HG02981 (cell line): ENCODE measurements around the gene TENT5A.

ENCODE experiments used
- ATAC-seq: cut with Tn5 transposase; IDR thresholded peaks from one replicate; pipeline ENCODE4 v1.9.1; 2021; ENCODE audit warnings: mild to moderate bottlenecking, moderate library complexity; ENCODE audit not compliant: unreplicated experiment

The TENT5A gene

DNA sequence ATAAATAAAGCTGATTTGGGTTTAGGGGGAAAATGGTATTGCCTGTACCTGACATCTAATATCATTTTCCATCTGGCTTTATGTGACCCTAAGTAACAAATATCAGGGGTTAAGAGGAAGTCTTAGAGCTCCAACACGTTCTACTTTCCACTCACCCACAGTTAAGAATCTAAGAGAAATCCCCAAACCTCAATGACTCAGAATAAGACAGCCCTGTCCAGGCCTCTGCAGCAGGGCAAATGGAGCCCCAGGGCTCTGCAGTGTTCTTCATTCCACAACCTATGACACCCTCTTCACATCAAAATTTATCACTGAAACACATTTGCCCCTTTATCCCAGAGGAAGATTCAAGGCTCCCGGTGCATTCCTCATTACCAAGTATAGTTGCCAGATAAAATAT lies 20.3 kb upstream of the TENT5A start:
- ATAC-seq: peak; percentile 99

DNA sequence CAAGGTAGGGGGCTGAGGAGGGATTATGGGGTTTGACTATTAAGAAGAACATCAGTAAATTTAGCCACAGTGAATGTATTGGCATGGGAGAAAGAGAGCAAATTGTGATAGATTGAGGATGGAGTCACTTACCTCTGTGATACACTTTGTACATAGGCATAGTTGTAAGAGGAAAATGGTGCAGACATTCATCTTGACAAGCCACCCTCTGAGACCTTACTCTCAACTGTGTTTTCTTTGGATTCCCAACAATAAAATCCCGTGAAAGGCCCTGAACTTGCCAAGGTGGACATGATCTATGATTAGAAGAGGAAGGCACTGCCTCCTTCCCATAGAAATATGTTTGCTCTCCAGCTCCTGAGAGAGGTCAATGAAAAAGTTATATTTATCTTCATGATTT lies 18.6 kb upstream of the TENT5A start:
- ATAC-seq: no peak

DNA sequence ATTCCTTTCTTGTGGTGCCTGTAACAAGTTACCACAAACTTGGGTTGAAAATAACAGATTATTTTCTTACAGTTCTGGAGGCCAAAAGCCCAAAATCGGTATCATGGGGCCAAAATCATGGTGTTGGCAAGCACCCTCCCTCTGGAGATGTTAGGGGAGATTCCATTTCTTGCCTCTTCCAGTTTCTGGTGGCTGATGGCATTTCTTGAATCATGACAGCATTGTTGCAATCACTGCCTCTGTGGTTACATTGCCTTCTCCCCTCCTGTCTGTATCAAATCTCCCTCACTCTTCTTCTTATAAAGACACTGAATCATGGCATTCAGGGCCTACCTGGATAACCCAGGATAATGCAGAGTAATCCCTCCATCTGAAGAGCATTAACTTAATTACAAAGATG lies 17.9 kb upstream of the TENT5A start:
- ATAC-seq: no peak

DNA sequence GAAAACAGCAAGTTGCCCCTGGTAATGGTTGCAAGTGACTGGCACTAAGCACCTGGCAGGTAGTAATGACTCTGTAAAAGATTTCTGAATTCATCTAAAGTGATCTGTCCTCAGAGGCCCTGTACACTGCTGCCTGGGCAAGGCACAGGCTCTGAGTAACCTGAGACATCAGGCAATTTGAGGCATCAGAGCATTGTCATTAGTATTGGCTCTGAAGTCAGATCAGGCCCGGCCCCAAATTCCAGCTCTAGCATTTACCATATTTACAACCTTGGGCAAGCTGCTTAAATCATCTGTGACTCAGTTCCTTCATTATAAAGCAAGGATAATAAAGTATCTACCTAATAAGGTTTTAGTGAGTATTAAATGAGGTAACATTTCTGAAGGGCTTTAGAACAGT lies 17.3 kb upstream of the TENT5A start:
- no peak for ATAC-seq

DNA sequence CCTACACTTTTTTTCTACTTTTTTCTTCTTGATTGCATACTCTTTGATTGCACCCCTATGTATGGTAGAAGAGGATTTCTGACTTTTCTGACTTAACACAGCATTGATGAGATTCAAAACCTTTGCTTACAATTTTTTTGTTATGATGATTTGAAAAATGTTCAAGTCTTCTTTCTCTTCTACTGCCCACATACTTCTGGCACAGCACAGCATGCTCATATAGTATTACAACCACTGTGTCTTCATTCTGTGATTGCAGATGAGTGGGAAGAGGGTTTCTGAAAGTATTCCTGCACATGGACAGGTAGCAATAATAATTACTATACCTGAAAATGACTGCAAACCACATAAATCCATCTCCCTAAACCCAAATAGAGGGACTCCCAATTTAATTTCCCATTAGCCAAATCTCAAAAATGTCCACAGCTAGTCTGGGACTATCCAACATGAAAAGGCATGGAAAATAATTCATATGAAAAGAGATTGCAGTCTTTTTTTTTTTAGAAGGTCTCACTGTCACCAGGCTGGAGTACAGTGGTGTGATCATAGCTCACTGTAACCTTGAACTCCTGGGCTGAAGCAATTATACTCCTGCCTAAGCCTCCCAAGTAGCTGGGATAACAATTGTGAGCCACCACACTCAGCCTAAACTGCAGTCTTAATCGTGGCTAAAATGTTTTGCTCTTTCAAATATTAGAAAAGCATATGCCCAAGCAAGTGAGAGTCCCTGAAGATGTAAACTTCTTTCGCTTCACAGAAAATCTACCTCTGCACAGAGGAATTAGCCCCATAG lies 15.9 kb upstream of the TENT5A start:
- no peak for ATAC-seq

DNA sequence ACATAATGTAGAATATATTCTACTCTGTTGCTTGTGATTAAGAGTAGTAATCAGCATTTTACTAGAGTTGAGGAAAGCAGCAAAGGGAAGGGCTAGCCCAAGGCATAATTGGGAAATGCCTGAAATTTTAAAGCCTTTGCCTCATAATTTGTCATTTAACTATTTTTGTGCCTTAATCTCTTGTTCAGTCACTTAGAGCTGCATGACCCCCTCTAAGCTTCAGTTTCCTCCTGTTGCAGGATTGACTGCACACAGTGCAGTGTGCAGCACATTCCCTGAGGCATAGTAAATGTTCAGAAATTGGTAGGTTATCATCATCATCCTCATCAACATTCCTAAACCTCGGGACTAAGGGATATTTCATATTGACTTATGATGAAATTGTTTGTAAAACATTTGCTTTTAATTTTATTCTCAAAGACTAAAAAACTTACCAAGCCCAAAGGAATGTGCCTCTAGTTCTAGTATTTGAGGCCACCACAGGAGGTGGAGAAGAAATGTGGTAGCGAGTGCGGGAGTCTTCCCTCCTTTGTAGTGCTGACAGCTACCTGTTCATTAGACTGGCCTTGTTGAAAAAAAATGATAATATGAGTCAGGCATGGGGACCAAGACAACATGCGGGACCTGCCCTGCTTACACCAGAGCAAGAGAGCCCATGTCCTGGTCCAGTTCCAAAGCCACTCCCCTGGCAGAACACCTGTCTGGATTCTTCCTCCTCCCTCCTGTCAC lies 14.8 kb upstream of the TENT5A start:
- peak; percentile 11 for ATAC-seq

DNA sequence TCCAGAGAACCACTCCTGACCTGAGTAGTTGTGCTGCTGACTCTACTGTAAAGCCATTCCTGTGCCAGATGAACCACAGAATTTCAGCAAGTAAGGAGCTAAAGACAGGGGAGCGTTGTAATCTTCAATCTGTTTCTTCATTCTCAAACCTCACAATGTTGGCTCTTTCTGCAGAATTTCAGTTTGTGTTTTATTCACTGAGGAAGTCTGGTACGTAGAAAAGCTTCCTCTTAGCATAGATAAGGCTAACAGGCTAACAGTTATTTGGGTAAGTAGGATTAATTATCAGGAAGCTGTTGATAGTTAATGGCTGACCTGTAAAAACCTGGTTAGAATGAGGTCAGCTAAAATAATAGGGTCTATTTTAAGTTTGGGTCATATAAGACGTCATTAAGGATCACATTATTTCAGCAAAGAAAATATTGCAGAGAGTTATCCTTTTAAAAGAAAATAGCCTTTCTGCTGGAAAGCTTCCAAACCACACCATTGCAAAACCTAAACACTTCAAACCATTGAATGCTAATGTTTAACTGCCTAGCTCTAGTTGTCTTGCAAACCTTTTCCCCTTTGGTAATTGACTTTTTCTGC lies 14.1 kb upstream of the TENT5A start:
- peak; percentile 68 for ATAC-seq

DNA sequence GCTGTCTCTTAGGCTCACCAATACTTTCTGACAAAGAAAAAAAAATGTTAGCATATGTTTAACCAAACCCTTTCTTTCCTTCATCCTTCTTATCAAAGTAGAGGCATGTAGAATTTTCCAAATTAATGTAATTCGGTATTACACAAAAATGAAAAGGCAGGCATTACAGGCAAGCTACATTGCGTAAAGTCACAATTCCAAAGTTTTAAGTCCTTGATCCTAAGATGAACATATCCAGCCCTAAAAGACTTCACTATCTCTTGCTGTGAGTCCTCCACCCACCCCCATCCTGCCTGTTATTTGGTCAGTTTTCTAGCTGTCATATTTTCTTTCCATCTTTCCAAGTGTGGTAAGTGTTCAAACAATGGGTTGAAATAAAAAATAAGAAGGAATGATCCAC lies 12.1 kb upstream of the TENT5A start:
- no peak for ATAC-seq

DNA sequence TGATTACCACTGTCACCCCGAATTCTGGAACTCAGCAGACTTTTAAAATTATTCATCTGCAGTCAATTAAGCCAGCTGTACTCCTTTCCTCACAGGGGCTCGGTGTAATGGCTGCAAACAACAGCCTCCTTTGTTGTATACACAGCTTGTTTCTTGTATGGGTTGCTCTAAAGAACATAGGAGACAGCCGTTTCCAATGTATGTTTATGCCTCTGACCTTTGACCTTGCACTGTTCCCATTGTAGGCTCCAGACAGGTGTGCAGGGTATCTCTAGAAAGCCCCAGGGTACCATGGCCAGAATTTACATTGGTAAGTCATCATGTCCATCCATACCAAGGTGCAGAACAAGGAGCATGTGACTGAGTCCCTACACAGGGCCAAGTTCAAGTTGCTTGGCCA lies 11.5 kb upstream of the TENT5A start:
- ATAC-seq: no peak

DNA sequence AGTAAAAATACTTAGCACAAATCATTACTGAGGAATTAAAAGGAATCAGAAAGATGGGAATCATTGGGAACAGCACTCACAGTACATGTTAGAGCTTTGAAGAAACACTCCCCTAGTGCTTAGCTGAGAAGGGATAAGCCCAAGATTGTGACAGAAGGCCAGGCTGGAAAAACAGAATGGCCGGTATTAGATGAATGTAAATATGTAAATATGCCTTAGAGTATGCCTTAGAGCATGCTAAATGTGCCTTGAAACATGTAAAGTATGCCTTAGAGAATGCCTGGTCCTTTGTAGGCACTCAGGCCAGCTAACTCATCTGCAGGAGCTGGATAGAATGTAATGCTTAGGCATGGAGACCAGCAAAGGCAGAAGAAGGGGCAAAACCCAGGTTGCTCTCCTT lies 10.6 kb upstream of the TENT5A start:
- no peak for ATAC-seq

DNA sequence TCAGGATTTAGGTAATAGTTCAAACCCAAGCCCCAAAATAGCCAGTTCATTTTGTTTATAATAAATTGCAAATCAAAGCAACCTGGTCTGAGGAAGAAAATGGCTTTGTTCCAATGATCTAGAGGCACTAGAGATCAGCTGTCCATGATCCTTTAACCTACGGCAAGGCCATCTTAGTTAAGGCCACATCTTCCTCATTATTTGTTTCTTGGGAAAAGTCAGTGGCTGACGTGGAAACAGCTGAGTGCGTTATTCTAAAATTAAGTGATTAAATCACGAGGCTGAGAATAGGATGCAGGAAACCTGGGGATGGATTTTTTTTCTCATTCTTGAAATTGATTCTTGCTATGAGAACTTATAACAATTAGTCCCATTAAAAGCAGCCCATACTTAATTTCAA lies 10.1 kb upstream of the TENT5A start:
- no peak for ATAC-seq

DNA sequence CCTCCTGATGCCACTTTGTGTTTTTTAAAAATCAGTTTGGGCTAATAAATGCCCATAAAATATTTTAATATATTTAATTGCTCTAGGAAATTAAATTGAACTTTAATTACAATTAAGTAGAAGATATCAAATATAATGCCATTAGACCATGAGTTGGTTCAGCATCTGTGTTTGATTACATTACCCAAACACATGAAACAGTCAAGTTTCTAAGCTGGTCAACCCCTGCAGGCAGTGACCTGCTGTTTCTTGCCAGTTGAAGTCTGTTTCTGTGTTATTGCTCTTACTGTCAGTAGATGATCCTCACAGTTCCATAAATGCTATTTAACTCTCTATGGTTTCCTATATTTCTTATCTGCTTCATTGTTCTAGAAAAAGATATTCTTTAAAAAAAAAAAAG lies 9.7 kb upstream of the TENT5A start:
- no peak for ATAC-seq

DNA sequence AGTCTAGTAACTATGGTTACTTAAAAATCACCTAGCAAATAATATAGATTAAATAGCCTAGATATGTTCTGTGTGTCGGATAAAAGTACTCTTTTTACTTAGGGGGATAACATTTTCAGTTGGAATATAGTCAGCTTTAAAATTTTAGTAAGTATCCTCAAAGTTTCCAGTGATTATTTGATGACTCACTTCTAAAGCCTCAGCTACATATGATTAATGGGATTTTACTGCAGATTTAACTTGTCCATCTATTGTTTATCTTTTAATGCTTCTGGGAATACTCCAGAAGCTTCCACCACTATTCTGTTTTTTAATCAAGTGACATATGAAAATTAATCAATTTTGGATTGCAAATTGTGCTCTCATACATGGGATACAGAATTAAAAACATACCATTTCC lies 8.7 kb upstream of the TENT5A start:
- ATAC-seq: no peak

DNA sequence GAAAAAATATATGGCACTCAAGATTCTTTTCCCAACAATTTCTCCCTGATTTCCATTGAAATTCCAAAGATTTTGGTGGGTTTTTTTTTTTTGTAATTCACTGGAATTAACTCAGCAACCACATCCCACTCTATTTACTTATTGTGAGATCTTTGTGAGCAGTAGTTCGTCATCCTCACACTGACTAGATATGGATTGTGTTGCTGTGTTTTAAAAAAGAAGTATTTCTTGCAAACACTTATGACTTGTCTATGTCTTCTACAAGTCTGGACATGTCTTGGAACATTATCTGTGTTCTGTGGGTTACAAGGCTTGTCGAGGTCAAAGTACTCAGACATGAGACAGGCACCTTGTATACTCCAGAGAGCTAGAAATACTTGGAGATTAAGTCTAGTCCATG lies 7.3 kb upstream of the TENT5A start:
- no peak for ATAC-seq

DNA sequence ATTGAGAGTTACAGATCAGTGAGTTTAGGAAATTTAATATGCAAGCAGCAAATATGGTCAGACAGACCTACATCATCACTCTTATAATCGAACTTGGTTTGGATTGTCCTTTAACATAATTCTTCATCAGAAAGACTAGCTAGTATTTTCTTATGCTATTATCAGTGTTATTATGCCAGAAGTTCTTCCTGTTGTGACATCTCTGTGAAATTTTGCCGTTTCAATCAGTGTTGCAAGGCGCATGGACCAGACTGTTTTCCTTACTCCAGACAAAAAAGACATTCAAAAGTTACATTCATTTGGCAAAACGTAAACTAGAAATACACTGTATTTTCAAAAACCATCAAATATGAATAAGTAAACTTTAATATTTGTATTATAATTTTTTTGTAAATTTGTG lies 5.7 kb upstream of the TENT5A start:
- ATAC-seq: no peak

DNA sequence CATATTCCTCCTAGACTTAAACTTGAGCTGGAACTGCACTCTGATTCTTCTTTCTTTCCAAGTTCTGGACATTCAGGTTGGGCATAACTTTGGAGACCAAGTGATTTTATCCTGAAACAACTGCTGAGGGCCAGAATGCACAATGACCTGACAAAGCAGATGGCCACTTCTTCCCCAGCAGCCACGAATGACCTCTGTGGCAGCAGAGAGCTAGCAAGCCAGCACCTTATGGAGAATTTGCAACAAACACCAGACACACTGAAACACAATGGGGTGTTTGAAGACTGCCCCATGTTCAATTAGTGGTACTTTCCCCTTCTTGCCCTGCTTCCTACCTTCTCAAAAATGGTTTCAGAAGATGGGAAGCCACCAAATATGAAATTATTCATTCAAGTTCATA lies 4.2 kb upstream of the TENT5A start:
- ATAC-seq: no peak

DNA sequence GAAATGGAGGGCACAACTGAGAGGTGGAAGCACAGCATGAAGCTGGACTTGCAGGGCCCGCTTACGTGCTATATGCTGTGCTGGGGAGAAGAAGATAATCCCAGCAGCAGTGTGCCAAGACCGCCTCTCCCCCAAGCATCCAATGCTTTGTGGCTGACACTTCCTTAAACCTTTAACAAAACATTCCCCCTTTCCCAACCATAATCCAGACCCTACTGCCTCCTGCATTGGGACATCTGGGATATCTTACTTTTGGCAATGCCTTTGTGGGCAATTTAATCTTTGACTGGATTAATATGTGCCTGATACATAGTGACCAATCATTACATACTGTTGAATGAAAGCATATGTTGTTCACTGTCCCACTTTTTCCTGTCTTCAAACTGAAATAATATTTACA lies 3.1 kb upstream of the TENT5A start:
- ATAC-seq: no peak

DNA sequence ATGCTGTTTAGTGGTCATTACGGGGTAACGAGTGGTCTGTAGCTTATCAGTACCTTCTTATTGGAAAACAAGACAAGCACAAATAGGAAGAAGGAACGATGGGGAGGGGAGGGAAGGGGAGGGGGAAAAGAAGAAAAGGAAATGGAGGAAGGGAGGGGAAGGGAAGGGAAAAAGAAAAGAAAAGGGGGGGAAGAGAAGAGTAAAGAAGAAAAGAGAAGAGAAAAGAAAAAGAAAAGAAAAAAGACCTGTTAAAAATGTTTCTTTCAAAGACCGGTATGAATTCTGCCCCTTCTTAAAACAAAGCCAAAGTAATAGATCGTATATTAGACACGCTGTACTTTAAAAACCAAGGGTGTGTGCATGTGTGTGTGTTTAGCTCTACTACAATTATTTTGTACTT lies 2.4 kb upstream of the TENT5A start:
- ATAC-seq: no peak

DNA sequence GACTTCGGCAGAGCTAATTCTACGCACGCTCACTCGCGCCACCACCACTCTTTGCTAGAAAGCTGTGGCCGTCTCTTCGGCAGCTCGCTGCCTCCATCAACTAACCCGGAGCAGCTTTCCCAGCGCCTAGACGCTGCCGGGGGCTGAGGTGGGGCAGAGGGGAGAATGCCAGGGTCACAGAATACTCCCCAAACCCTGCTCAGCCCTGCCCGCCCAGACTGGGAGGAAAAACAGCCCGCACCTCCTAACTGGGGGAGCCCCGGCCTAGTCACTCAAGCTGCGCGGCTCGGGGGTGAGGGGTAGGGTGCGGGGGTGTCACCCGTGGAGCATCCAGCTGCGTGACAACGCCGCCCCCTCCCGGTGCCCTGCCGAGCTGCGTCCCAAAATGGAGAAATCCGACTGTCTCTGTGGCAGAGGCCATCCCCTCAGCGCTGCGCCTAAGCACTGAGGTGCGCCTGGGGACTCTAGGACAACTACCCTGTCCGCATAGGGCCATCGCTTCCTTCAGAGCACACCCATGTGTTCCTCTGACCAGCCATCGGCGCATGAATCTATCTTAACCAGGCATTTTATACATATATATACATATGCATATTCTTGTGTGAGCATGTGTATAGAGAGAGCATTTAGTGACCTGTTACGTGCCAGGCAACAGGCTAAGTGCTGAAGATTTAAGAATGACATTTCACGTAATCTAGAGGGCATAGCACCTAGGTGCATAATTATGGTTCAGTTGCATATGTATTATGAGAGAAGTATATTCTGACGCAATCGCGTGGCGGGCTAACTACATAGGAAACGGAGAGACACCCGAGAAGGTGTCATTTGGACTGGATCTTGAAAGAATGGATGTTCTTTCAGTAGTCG lies 1.5 kb upstream of the TENT5A start:
- ATAC-seq: peak; percentile 37

DNA sequence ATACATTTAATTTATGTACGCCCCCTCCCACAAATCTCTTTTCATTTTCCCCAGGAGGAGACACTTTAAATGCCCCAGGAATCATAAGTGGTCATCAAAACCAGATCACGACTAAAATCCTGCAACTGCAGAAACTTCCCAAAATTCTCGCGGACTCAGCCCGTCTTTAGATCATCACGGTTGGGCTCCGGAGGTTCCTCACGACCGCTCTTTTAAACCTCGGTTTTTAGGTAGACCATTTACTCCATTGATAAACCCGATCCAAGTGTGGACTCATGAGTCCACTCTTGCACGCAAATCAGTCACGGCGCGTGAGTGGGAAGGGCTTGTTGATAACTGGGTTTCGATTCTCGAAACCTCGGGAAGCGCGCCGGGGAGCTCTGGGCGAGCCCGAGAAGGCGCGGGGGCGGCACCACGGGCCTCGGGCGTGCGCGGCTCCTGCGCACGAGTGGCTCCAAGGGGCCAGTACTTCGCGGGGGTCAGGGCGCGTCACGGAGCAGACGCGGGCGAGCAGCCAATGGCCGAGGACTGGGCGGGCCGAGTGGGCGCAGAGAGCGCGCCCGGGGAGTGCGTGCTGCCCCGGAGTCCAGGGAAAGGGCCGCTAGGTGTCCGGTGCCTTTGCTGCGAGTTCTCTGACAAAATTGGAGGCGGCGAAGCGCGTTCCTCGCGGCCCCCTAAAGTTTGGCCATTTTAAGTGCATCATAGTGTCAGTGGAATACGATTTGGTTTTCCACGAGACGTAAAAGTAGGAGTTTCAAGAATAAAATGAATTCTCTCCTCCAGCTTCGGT lies 635 bp upstream of the TENT5A start:
- ATAC-seq: peak; percentile 43
